OCI-LY1 (cell line): ENCODE measurements around the gene PRR14.

Source experiments
- CTCF ChIP-seq: fragments of 200-600 bp; sonication (generic), shearing (Covaris generic); IDR thresholded peaks from 2 replicates; pipeline ENCODE4 v1.5.1; 2017; ENCODE audit warnings: mild to moderate bottlenecking, antibody characterized with exemption, low read length, moderate library complexity, mixed read lengths
- EZH2 ChIP-seq: fragments of 200-600 bp; sonication (generic), shearing (Covaris generic); IDR thresholded peaks from 2 replicates; pipeline ENCODE4 v1.8.0; 2017; ENCODE audit warnings: borderline replicate concordance, mixed run types, mild to moderate bottlenecking, antibody characterized with exemption, low read length, moderate library complexity, mixed read lengths

GRCh38 chr16:30699615-30700099, 48.9 kb downstream of the PRR14 start:
- TF ChIP-seq CTCF: no peak
- no peak for TF ChIP-seq EZH2
